GM12878 (cell line): ENCODE measurements around the gene NRP2. TPM values are rescaled to one million over a fixed set of nuclear protein-coding genes. Genes with fewer than 3 reads are reported as not detected.

Experiments
- ATAC-seq: fragments of 200-7000 bp; cut with Tn5 transposase; 3 replicates; pipeline ENCODE4 v1.9.1; 2020; ENCODE audit warnings: mild to moderate bottlenecking, moderate library complexity
- BruUV-seq: library from RNA; stranded (reverse); fragments of 400-500 nt; replicated peaks from 2 replicates; lab custom pipeline; 2021; lab: Mats Ljungman, UMichigan
- CTCF ChIA-PET: fragments of 300-600 bp; sonication (Branson Sonifier 250); formaldehyde crosslinking; extraction: SDS; loops from one replicate; lab custom pipeline; 2021; ENCODE audit warnings: inconsistent platforms; lab: Yijun Ruan, JAX
- POLR2A ChIA-PET: fragments of 350-600 bp; formaldehyde crosslinking; extraction: SDS; loops from one replicate; lab custom pipeline; 2021; ENCODE audit warnings: inconsistent platforms; lab: Charles Lee
- RAD21 ChIA-PET: fragments of 300-600 bp; sonication (Branson Sonifier 250); formaldehyde crosslinking; loops from one replicate; lab custom pipeline; 2023; ENCODE audit warnings: antibody characterized with exemption; ENCODE audit not compliant: unreplicated experiment; lab: Charles Lee
- SMC1A ChIA-PET: fragments of 300-600 bp; sonication (Branson Sonifier 250); formaldehyde crosslinking; loops from one replicate; lab custom pipeline; 2023; ENCODE audit not compliant: unreplicated experiment, uncharacterized antibody; lab: Charles Lee
- DNase-seq: peaks from one replicate; pipeline ENCODE4 v3.0.0-alpha.2; 2011; ENCODE audit warnings: low read depth, low spot score
- FAIRE-seq: peaks from 3 replicates; lab custom pipeline; 2011; peaks lifted over from hg19 to GRCh38; lab: Jason Lieb, UNC
- H2AFZ ChIP-seq: 2 replicates; pipeline ENCODE4 v1.6.0; 2011; ENCODE audit warnings: low read depth, low read length, control low read depth; ENCODE audit not compliant: control insufficient read depth
- H3K27ac ChIP-seq: 2 replicates; pipeline ENCODE4 v1.5.1; 2011; ENCODE audit warnings: control low read depth; ENCODE audit not compliant: control insufficient read depth, insufficient read depth
- H3K27me3 ChIP-seq, 2 experiments: replicated peaks in 1 of 2; 2 replicates each; pipeline versions ENCODE4 v1.6.0 to v1.6.1; 2011; ENCODE audit warnings: low read length in 1 of 2; ENCODE audit not compliant: control insufficient read depth in 2 of 2, insufficient read depth in 2 of 2
- H3K36me3 ChIP-seq, 2 experiments: 2 replicates each; pipeline ENCODE4 v1.5.1; 2011; ENCODE audit warnings: low read length in 1 of 2; ENCODE audit not compliant: control insufficient read depth in 2 of 2, insufficient read depth in 2 of 2
- H3K4me1 ChIP-seq: 2 replicates; pipeline ENCODE4 v1.6.1; 2011; ENCODE audit warnings: mild to moderate bottlenecking, low read length, moderate library complexity, mixed read lengths; ENCODE audit not compliant: control insufficient read depth, insufficient read depth
- H3K4me2 ChIP-seq: 2 replicates; pipeline ENCODE4 v1.6.0; 2011; ENCODE audit warnings: control low read depth; ENCODE audit not compliant: control insufficient read depth, insufficient read depth
- H3K4me3 ChIP-seq: fragments of 200-600 bp; sonication (generic); 2 replicates; pipeline ENCODE4 v1.5.1; 2016
- H3K79me2 ChIP-seq: 2 replicates; pipeline ENCODE4 v1.6.0; 2011; ENCODE audit warnings: low read length; ENCODE audit not compliant: control insufficient read depth, insufficient read depth
- H3K9ac ChIP-seq: 2 replicates; pipeline ENCODE4 v1.8.0; 2011; ENCODE audit warnings: low read length, control low read depth, mixed read lengths; ENCODE audit not compliant: control insufficient read depth, insufficient read depth
- H3K9me3 ChIP-seq: replicated peaks from 3 replicates; pipeline ENCODE4 v1.5.1; 2011; ENCODE audit warnings: mild to moderate bottlenecking, low read length; ENCODE audit not compliant: control insufficient read depth, insufficient read depth
- H4K20me1 ChIP-seq: 2 replicates; pipeline ENCODE4 v1.6.0; 2011; ENCODE audit not compliant: control insufficient read depth, insufficient read depth
- CTCF ChIP-seq, 3 experiments: IDR thresholded peaks in 2 of 3; conservative IDR thresholded peaks in 1 of 3; 2 replicates each; pipeline ENCODE4 v1.5.1; 2011; ENCODE audit warnings: low read depth in 3 of 3, low read length in 3 of 3, mild to moderate bottlenecking in 3 of 3, control low read depth in 2 of 3, moderate library complexity in 2 of 3, inconsistent platforms in 1 of 3, mixed read lengths in 1 of 3; ENCODE audit not compliant: control insufficient read depth in 2 of 3, insufficient read depth in 1 of 3; ENCODE audit errors: extremely low read depth in 1 of 3
- TCF12 ChIP-seq: IDR thresholded peaks from 2 replicates; pipeline ENCODE4 v1.6.1; 2011; ENCODE audit warnings: low read depth, mild to moderate bottlenecking, low read length
- WGBS: methylation state at CpG from one replicate; pipeline ENCODE4 v1.1.6; 2016; ENCODE audit warnings: low lambda C conversion rate; ENCODE audit not compliant: insufficient replicate concordance, insufficient coverage; ENCODE audit errors: missing lambda C conversion rate; 5-methylcytosine and 5-hydroxymethylcytosine counted together
- in situ Hi-C: fragments of 300-500 bp; cut with MboI; formaldehyde crosslinking; loops from 9 replicates; pipeline ENCODE4 v1.14.3; 2018; ENCODE audit warnings: mixed read lengths
- intact Hi-C: fragments of 100-400 bp; cut with micrococcal nuclease; formaldehyde crosslinking; loops from one replicate; pipeline ENCODE4 v1.14.2; 2022; ENCODE audit not compliant: unreplicated experiment
- polyA plus RNA-seq, 11 experiments: library from polyadenylated mRNA; depleted of rRNA in 4 of 11; unstranded in 6 of 11; stranded (reverse) in 5 of 11; fragments of >200 nt; fragmentation: Nextera tagmentation in 4 of 11; fragmentation: Illumina TruSeq in 1 of 11; extraction: Ambion mirVana in 4 of 11; extraction: Trizol in 1 of 11; gene quantifications; 1 replicate in 1 of 11; 2 replicates in 10 of 11; pipeline versions ENCODE4 v1.2.1 to v1.2.3, GENCODE V29; 2011 to 2016; ENCODE audit warnings: inconsistent platforms in 2 of 11, missing spikeins in 2 of 11, low read depth in 1 of 11
- total RNA-seq, 4 experiments: library from RNA; depleted of rRNA in 3 of 4; stranded (reverse); fragments of >200 nt in 3 of 4; fragmentation: Illumina TruSeq in 1 of 4; extraction: Trizol in 1 of 4; gene quantifications; 2 replicates each; pipeline versions ENCODE4 v1.2.1 to v1.2.3, GENCODE V29; 2013 to 2021

NRP2 gene
- total and polyA plus RNA-seq, 10 of the 15 experiments (the other 5 are each of a cell fraction or from before 2014, with no cell fraction given) = 0.06 to 1.2 (median 0.46) TPM

GRCh38 chr2:205715831-205716525 is 33.7 kb downstream of the NRP2 start:
- Histone ChIP-seq H2AFZ (no peak overlapping the region), H3K9ac (no peak overlapping the region), H3K79me2 (no peaks in the 10 kb centered on the region), H3K27ac (no peak overlapping the region), H3K27me3 (no peaks in the 10 kb centered on the region), H3K4me2 (no peak overlapping the region), H3K9me3 (no peaks in the 10 kb centered on the region), H4K20me1 (no peaks in the 10 kb centered on the region), H3K36me3 (no peaks in the 10 kb centered on the region), H3K4me3 (no peak overlapping the region), H3K4me1 (peaks cover 30% of the 10 kb centered on the region)
- RAD21 ChIA-PET = interaction anchor here (0.8 to 1.2 kb wide), 2 partner anchors 15 to 35 kb away, joined by 3 to 4 read pairs; no protein-coding TSS in a partner anchor
- in situ Hi-C loops (loop anchor here (25.0 kb wide), 1 partner anchor 1621 kb away; no protein-coding TSS in a partner anchor), intact Hi-C loops (no loop called here)
- SMC1A ChIA-PET = interaction anchor here (0.7 to 1.3 kb wide), 2 partner anchors 16 to 44 kb away, joined by 3 to 5 read pairs; no protein-coding TSS in a partner anchor
- BruUV-seq = no TSS peak
- 94% methylated on average over 20 of the region's 20 CpGs for WGBS
- CTCF ChIA-PET = interaction anchor here (1.3 to 1.6 kb wide), 2 partner anchors 9 to 232 kb away, joined by 3 to 4 read pairs; no protein-coding TSS in a partner anchor
- peak in 1 of 3 experiments; percentile 25; a peak in 1 of 6 replicates for TF ChIP-seq CTCF (IDR thresholded peaks at IDR 0.05 in 2 of 3, conservative IDR thresholded peaks at IDR 0.05 in 1 of 3; ENCODE audit: control insufficient read depth in 2 of 3, extremely low read depth in 1 of 3, insufficient read depth in 1 of 3, low read depth in 3 of 3, low read length in 3 of 3)
- no peak for TF ChIP-seq TCF12
- FAIRE-seq (no peak), DNase-seq (no peak), ATAC-seq (no peak)
- POLR2A ChIA-PET = interaction anchor here (1.2 to 2.1 kb wide), 2 partner anchors 9 to 11 kb away, joined by 6 to 7 read pairs; no protein-coding TSS in a partner anchor
